Mesenchymal stem cell (in vitro differentiated cells and primary cell): ENCODE data around the gene ADGRG1.
A peak's percentile ranks its signal among the peaks of the same experiment; 100 is the strongest.

ENCODE experiments used
- DNase-seq: peaks from one replicate; pipeline ENCODE4 v3.0.0-alpha.2; 2013
- H2AFZ ChIP-seq: one replicate; pipeline ENCODE4 v1.6.1; 2013; ENCODE audit warnings: low read depth, mild to moderate bottlenecking, control low read depth, inconsistent platforms, low read length, moderate library complexity
- H2AK5ac ChIP-seq: 2 replicates; pipeline ENCODE4 v1.6.1; 2013; ENCODE audit warnings: low read length, moderate library complexity, mild to moderate bottlenecking, inconsistent platforms; ENCODE audit not compliant: severe bottlenecking
- H2BK120ac ChIP-seq: one replicate; pipeline ENCODE4 v1.6.1; 2013; ENCODE audit warnings: low read depth, mild to moderate bottlenecking, inconsistent platforms, low read length, moderate library complexity
- H2BK12ac ChIP-seq, 2 experiments: one replicate each; pipeline ENCODE4 v1.6.1; 2013; ENCODE audit warnings: inconsistent platforms in 2 of 2, low read length in 2 of 2, mild to moderate bottlenecking in 2 of 2, moderate library complexity in 2 of 2, control low read depth in 1 of 2
- H2BK15ac ChIP-seq: one replicate; pipeline ENCODE4 v1.6.1; 2013; ENCODE audit warnings: mild to moderate bottlenecking, low read depth, inconsistent platforms; ENCODE audit not compliant: poor library complexity, severe bottlenecking
- H2BK5ac ChIP-seq: 2 replicates; pipeline ENCODE4 v1.6.1; 2013; ENCODE audit warnings: low read depth, mild to moderate bottlenecking, low read length, control low read depth, inconsistent platforms; ENCODE audit not compliant: poor library complexity, severe bottlenecking
- H3K14ac ChIP-seq, 2 experiments: one replicate each; pipeline ENCODE4 v1.6.1; 2013; ENCODE audit warnings: inconsistent platforms in 2 of 2, low read length in 2 of 2, control low read depth in 1 of 2, mild to moderate bottlenecking in 1 of 2, moderate library complexity in 1 of 2
- H3K18ac ChIP-seq, 2 experiments: one replicate each; pipeline ENCODE4 v1.6.1; 2013; ENCODE audit warnings: inconsistent platforms in 2 of 2, low read length in 2 of 2, control low read depth in 1 of 2, low read depth in 1 of 2, mild to moderate bottlenecking in 1 of 2
- H3K23ac ChIP-seq, 2 experiments: one replicate each; pipeline ENCODE4 v1.6.1; 2013; ENCODE audit warnings: inconsistent platforms in 2 of 2, low read length in 2 of 2, mild to moderate bottlenecking in 2 of 2, moderate library complexity in 2 of 2, control low read depth in 1 of 2
- H3K27ac ChIP-seq: 2 replicates; pipeline ENCODE4 v1.5.1; 2013; ENCODE audit warnings: mild to moderate bottlenecking, moderate library complexity, low read length, control low read depth, inconsistent platforms; ENCODE audit not compliant: poor library complexity, severe bottlenecking
- H3K27me3 ChIP-seq, 2 experiments: 2 replicates each; pipeline versions ENCODE4 v1.6.1 to v1.7.0; 2013; ENCODE audit warnings: low read length in 2 of 2, mild to moderate bottlenecking in 2 of 2, moderate library complexity in 2 of 2, control low read depth in 1 of 2, inconsistent platforms in 1 of 2; ENCODE audit not compliant: control insufficient read depth in 1 of 2, insufficient read depth in 1 of 2
- H3K36me3 ChIP-seq, 2 experiments: 2 replicates each; pipeline versions ENCODE4 v1.6.1 to v1.7.0; 2013; ENCODE audit warnings: low read length in 2 of 2, control low read depth in 1 of 2, inconsistent platforms in 1 of 2, low read depth in 1 of 2, mild to moderate bottlenecking in 1 of 2; ENCODE audit not compliant: insufficient read depth in 2 of 2, control insufficient read depth in 1 of 2
- H3K4ac ChIP-seq, 2 experiments: one replicate each; pipeline ENCODE4 v1.6.1; 2013; ENCODE audit warnings: inconsistent platforms in 2 of 2, low read length in 2 of 2, mild to moderate bottlenecking in 2 of 2, moderate library complexity in 2 of 2, control low read depth in 1 of 2, low read depth in 1 of 2
- H3K4me1 ChIP-seq: 2 replicates; pipeline ENCODE4 v1.6.1; 2013; ENCODE audit warnings: low read depth, low read length, control low read depth; ENCODE audit not compliant: control insufficient read depth, insufficient read depth
- H3K4me2 ChIP-seq: 2 replicates; pipeline ENCODE4 v1.6.1; 2013; ENCODE audit warnings: low read length, mild to moderate bottlenecking, inconsistent platforms; ENCODE audit not compliant: poor library complexity, severe bottlenecking
- H3K4me3 ChIP-seq, 2 experiments: 2 replicates each; pipeline versions ENCODE4 v1.5.1 to v1.7.0; 2013; ENCODE audit warnings: low read length in 2 of 2, mild to moderate bottlenecking in 2 of 2, control low read depth in 1 of 2, low read depth in 1 of 2; ENCODE audit not compliant: insufficient read depth in 1 of 2
- H3K79me1 ChIP-seq: replicated peaks from 2 replicates; pipeline ENCODE4 v1.6.1; 2013; ENCODE audit warnings: mild to moderate bottlenecking, control low read depth, low read length, inconsistent platforms; ENCODE audit not compliant: poor library complexity, severe bottlenecking
- H3K9ac ChIP-seq: 2 replicates; pipeline ENCODE4 v1.7.0; 2013; ENCODE audit warnings: mild to moderate bottlenecking, low read length, moderate library complexity
- H3K9me3 ChIP-seq: 2 replicates; pipeline ENCODE4 v1.7.0; 2013; ENCODE audit warnings: mild to moderate bottlenecking, low read length; ENCODE audit not compliant: control insufficient read depth
- H4K8ac ChIP-seq: one replicate; pipeline ENCODE4 v1.6.1; 2013; ENCODE audit warnings: inconsistent platforms, mild to moderate bottlenecking, low read length, moderate library complexity
- H4K91ac ChIP-seq: one replicate; pipeline ENCODE4 v1.6.1; 2013; ENCODE audit warnings: mild to moderate bottlenecking, low read length, inconsistent platforms
- WGBS: methylation state at CpG from one replicate; pipeline ENCODE4 v1.1.7; 2013; ENCODE audit warnings: mixed read lengths; 5-methylcytosine and 5-hydroxymethylcytosine counted together

The ADGRG1 gene

DNA sequence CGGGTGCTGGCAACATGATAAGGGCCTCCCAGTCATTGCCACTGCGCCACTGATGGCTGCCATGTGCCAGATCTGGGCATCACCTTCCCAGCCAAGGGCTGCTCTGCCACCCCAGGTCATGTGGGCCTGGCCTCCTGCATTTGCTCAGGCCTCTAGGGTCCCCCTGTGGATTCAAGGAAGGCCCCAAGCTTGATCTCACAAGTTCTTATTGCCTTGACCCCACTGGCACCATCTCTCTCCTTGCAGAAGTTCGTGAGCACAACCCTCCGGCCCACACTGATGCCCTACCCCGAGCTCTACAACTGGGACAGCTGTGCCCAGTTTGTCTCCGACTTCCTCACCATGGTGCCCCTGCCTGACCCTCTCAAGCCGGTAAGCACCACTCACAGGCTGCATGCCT is 71.5 kb downstream of the ADGRG1 start:
- H4K8ac ChIP-seq, result no peak overlapping the region
- no peak overlapping the region for H3K4me3 ChIP-seq
- no peak overlapping the region for H3K23ac ChIP-seq
- no peak for DNase-seq
- no peak overlapping the region for H3K9ac ChIP-seq
- H3K18ac ChIP-seq, result no peak overlapping the region
- no peak overlapping the region for H2BK12ac ChIP-seq
- no peak overlapping the region for H2BK15ac ChIP-seq
- H4K91ac ChIP-seq, result no peak overlapping the region
- H3K4me1 ChIP-seq, result peaks cover under 1% of the 10 kb centered on the region
- no peak overlapping the region for H3K4me2 ChIP-seq
- 92% methylated on average over 7 of the region's 7 CpGs for WGBS
- peaks cover 0 to 58% of the 10 kb centered on the region in 2 experiments for H3K27me3 ChIP-seq
- no peaks in the 10 kb centered on the region for H3K36me3 ChIP-seq
- H3K9me3 ChIP-seq, result no peaks in the 10 kb centered on the region
- no peak overlapping the region for H2AK5ac ChIP-seq
- H3K14ac ChIP-seq, result no peak overlapping the region
- H2BK5ac ChIP-seq, result no peak overlapping the region
- H2AFZ ChIP-seq, result no peak overlapping the region
- H3K27ac ChIP-seq, result no peak overlapping the region
- no peaks in the 10 kb centered on the region for H3K79me1 ChIP-seq
- no peak overlapping the region for H2BK120ac ChIP-seq
- no peak overlapping the region for H3K4ac ChIP-seq

DNA sequence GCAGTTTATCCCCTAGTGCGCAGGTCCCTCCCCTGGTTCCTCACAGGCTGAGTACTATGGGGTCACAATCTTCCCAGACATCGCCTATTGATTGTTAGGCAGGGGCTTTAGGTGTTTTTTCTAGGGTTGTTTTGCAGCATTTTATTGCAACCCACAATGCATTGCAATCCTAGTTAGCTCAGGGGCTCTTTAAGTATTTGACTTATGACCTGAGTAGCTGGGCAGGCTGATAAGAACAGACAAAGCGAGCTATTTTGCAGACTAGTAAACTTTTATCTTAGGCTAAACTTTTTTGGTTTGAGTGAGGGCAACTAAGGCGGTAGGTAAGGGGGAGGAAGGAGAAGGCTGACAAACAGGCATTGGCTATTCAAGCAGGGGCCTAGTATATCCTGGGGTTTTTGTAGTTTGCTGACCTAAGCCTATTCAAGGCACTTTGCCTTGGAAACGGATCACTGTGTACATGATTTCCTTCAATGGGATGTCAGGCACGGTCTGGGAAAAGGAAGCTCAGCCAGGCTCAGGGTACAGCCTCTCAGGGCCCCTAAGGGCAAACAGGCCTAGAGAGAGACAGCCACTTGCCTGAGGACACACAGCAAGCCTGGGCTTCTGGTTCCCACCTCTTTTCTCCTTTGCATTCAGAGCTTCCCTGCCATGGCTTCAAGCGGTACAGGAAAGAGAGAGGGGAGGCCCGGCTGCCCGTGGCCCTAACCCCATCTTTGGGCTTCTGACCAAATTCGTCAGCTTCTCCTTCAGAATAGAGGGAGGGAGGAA is 72.5 kb downstream of the ADGRG1 start:
- Histone ChIP-seq H3K27ac (no peak overlapping the region), H3K18ac (no peak overlapping the region), H3K23ac (no peak overlapping the region), H4K8ac (no peak overlapping the region), H3K4me1 (no peaks in the 10 kb centered on the region), H2AK5ac (no peak overlapping the region), H2BK120ac (no peak overlapping the region), H3K4me2 (no peak overlapping the region), H2BK5ac (no peak overlapping the region), H3K79me1 (no peaks in the 10 kb centered on the region), H3K4ac (no peak overlapping the region), H3K14ac (no peak overlapping the region), H3K9ac (no peak overlapping the region), H3K9me3 (no peaks in the 10 kb centered on the region), H2AFZ (no peak overlapping the region), H3K27me3 (peaks cover 0 to 59% of the 10 kb centered on the region in 2 experiments), H3K36me3 (no peaks in the 10 kb centered on the region), H4K91ac (no peak overlapping the region), H3K4me3 (no peak overlapping the region), H2BK15ac (no peak overlapping the region), H2BK12ac (no peak overlapping the region)
- DNase-seq, result no peak
- WGBS, result 62% methylated on average over 10 of the region's 10 CpGs

DNA sequence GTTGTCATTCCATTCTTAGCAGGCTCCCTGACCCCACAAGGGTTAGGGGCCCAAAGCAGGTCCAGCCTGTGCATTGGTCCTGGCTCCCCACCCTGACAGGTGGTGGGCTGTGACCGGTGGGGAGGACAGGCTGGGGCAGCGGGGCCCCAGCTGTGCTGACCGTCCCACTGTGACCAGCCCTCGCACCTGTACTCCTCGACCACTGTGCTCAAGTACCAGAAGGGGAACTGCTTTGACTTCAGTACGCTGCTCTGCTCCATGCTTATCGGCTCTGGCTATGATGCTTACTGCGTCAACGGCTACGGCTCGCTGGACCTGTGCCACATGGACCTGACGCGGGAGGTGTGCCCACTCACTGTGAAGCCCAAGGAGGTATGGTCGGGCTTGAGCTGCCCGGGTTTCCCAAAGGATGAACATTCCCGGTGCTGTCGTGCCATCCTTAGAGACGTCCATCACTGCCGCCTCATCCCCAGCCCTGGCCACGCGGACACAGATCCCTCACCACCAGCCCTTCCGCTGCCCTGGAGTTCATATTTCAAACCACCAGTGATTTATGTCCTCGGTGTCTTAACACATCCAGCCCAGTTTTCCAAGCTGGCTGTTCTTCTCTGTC is 73.4 kb downstream of the ADGRG1 start:
- no peak overlapping the region for H3K4ac ChIP-seq
- no peak overlapping the region for H3K4me2 ChIP-seq
- H3K79me1 ChIP-seq, result no peaks in the 10 kb centered on the region
- no peak overlapping the region for H2BK12ac ChIP-seq
- no peak overlapping the region for H2BK15ac ChIP-seq
- no peak overlapping the region for H2BK5ac ChIP-seq
- peaks cover 0 to 55% of the 10 kb centered on the region in 2 experiments for H3K27me3 ChIP-seq
- no peak overlapping the region for H3K18ac ChIP-seq
- WGBS, result 89% methylated on average over 23 of the region's 23 CpGs
- no peak overlapping the region for H4K8ac ChIP-seq
- H3K23ac ChIP-seq, result peak overlapping the region in 1 of 2 experiments; percentile 74
- H4K91ac ChIP-seq, result no peak overlapping the region
- H3K14ac ChIP-seq, result peak overlapping the region in 1 of 2 experiments; percentile 80
- H3K4me3 ChIP-seq, result no peak overlapping the region
- H3K9me3 ChIP-seq, result no peaks in the 10 kb centered on the region
- H2AK5ac ChIP-seq, result no peak overlapping the region
- no peak overlapping the region for H3K9ac ChIP-seq
- DNase-seq, result no peak
- H2BK120ac ChIP-seq, result no peak overlapping the region
- no peak overlapping the region for H2AFZ ChIP-seq
- H3K4me1 ChIP-seq, result no peaks in the 10 kb centered on the region
- H3K36me3 ChIP-seq, result no peaks in the 10 kb centered on the region
- H3K27ac ChIP-seq, result no peak overlapping the region

DNA sequence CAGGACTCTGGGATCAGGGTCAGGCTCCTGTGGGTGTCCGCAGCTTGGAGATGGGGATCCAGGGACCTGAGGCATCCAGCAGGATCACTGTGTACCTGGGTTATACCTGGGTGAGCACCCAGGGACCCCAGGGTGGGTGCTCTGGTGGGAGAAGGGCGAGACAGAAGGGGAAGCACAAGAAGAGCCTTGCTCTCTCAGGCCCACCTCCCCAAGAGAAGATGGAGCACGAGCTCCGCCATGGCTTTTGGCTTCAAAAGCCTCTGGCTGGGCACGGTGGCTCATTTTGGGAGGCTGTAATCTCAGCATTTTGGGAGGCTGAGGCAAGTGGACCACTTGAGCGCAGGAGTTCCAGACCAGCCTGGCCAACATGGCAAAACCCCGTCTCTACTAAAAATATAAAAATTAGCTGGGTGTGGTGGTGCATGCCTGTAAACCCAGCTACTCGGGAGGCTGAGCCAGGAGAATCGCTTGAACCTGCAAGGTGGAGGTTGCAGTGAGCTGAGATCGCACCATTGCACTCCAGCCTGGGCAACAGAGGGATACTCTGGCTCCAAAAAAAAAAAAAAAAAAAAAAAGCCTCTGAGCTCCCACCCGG is 75.1 kb downstream of the ADGRG1 start:
- DNase-seq, result no peak
- H3K9me3 ChIP-seq, result no peaks in the 10 kb centered on the region
- no peak overlapping the region for H2BK5ac ChIP-seq
- no peak overlapping the region for H3K27ac ChIP-seq
- no peaks in the 10 kb centered on the region for H3K79me1 ChIP-seq
- H2AK5ac ChIP-seq, result no peak overlapping the region
- no peak overlapping the region for H2BK15ac ChIP-seq
- 96% methylated on average over 9 of the region's 11 CpGs for WGBS
- no peak overlapping the region for H2AFZ ChIP-seq
- H4K8ac ChIP-seq, result no peak overlapping the region
- no peak overlapping the region for H2BK12ac ChIP-seq
- H3K4me3 ChIP-seq, result no peak overlapping the region
- no peak overlapping the region for H4K91ac ChIP-seq
- peaks cover 7 to 58% of the 10 kb centered on the region in 2 experiments for H3K27me3 ChIP-seq
- H2BK120ac ChIP-seq, result no peak overlapping the region
- no peak overlapping the region for H3K9ac ChIP-seq
- no peak overlapping the region for H3K4ac ChIP-seq
- H3K4me1 ChIP-seq, result no peaks in the 10 kb centered on the region
- H3K18ac ChIP-seq, result no peak overlapping the region
- H3K23ac ChIP-seq, result no peak overlapping the region
- H3K4me2 ChIP-seq, result no peak overlapping the region
- no peak overlapping the region for H3K14ac ChIP-seq
- no peaks in the 10 kb centered on the region for H3K36me3 ChIP-seq
